Neuronal stem cell (in vitro differentiated cells): Measurements from ENCODE around the gene RASGRF1.

Experiments
- DNase-seq: peaks from one replicate; pipeline ENCODE4 v3.0.0-alpha.2; 2013; ENCODE audit warnings: low spot score
- H2AFZ ChIP-seq: one replicate; pipeline ENCODE4 v1.6.1; 2013; ENCODE audit warnings: mild to moderate bottlenecking, low read length, inconsistent platforms
- H2AK5ac ChIP-seq: 2 replicates; pipeline ENCODE4 v1.6.1; 2013; ENCODE audit warnings: low read depth, mild to moderate bottlenecking, inconsistent platforms, low read length, moderate library complexity, mixed read lengths
- H2BK120ac ChIP-seq: 2 replicates; pipeline ENCODE4 v1.6.1; 2013; ENCODE audit warnings: low read depth, mild to moderate bottlenecking, inconsistent platforms, low read length, moderate library complexity, mixed read lengths
- H2BK12ac ChIP-seq: one replicate; pipeline ENCODE4 v1.6.1; 2013; ENCODE audit warnings: low read length, inconsistent platforms
- H2BK15ac ChIP-seq: 2 replicates; pipeline ENCODE4 v1.6.1; 2013; ENCODE audit warnings: mild to moderate bottlenecking, low read length, inconsistent platforms, mixed read lengths
- H2BK5ac ChIP-seq: one replicate; pipeline ENCODE4 v1.6.1; 2013; ENCODE audit warnings: inconsistent platforms, mild to moderate bottlenecking, low read length, moderate library complexity
- H3K14ac ChIP-seq: one replicate; pipeline ENCODE4 v1.6.1; 2013; ENCODE audit warnings: low read length, inconsistent platforms
- H3K18ac ChIP-seq: 2 replicates; pipeline ENCODE4 v1.6.1; 2013; ENCODE audit warnings: low read length, inconsistent platforms
- H3K23ac ChIP-seq: 2 replicates; pipeline ENCODE4 v1.6.1; 2013; ENCODE audit warnings: low read depth, mild to moderate bottlenecking, mixed read lengths, low read length, inconsistent platforms; ENCODE audit not compliant: poor library complexity
- H3K27ac ChIP-seq: replicated peaks from 3 replicates; pipeline ENCODE4 v1.5.1; 2013; ENCODE audit warnings: low read length, inconsistent platforms
- H3K27me3 ChIP-seq, 3 experiments: 2 replicates each; pipeline ENCODE4 v1.6.1; 2013; ENCODE audit warnings: low read length in 3 of 3, mild to moderate bottlenecking in 2 of 3, inconsistent platforms in 1 of 3, low read depth in 1 of 3, mixed read lengths in 1 of 3, moderate library complexity in 1 of 3; ENCODE audit not compliant: control insufficient read depth in 3 of 3, insufficient read depth in 3 of 3
- H3K36me3 ChIP-seq, 2 donors: replicated peaks in 1 of 2; 2 replicates each; pipeline ENCODE4 v1.6.1; 2013; ENCODE audit warnings: low read length in 2 of 2; ENCODE audit not compliant: control insufficient read depth in 2 of 2, insufficient read depth in 2 of 2
- H3K4ac ChIP-seq: 2 replicates; pipeline ENCODE4 v1.6.1; 2013; ENCODE audit warnings: inconsistent platforms, mild to moderate bottlenecking, low read length, moderate library complexity
- H3K4me1 ChIP-seq, 2 donors: 1 replicate in 1 of 2; 2 replicates in 1 of 2; pipeline ENCODE4 v1.6.1; 2013; ENCODE audit warnings: low read length in 2 of 2, low read depth in 1 of 2; ENCODE audit not compliant: control insufficient read depth in 2 of 2, insufficient read depth in 1 of 2
- H3K4me2 ChIP-seq: one replicate; pipeline ENCODE4 v1.6.1; 2013; ENCODE audit warnings: mild to moderate bottlenecking, low read length, inconsistent platforms; ENCODE audit not compliant: insufficient read depth, poor library complexity, severe bottlenecking
- H3K4me3 ChIP-seq, 2 donors: 2 replicates each; pipeline ENCODE4 v1.5.1; 2013; ENCODE audit warnings: low read length in 2 of 2, mild to moderate bottlenecking in 2 of 2, inconsistent platforms in 1 of 2, moderate library complexity in 1 of 2
- H3K79me1 ChIP-seq: one replicate; pipeline ENCODE4 v1.6.1; 2013; ENCODE audit warnings: low read depth, mild to moderate bottlenecking, inconsistent platforms, low read length, moderate library complexity
- H3K9ac ChIP-seq: one replicate; pipeline ENCODE4 v1.6.1; 2013; ENCODE audit warnings: mild to moderate bottlenecking, low read depth, low read length, inconsistent platforms; ENCODE audit not compliant: poor library complexity
- H3K9me3 ChIP-seq, 2 donors: replicated peaks in 1 of 2; 2 replicates each; pipeline versions ENCODE3 to v1.6.1; 2013; ENCODE audit warnings: low read length in 2 of 2, mild to moderate bottlenecking in 2 of 2, inconsistent platforms in 1 of 2, low read depth in 1 of 2, mixed read lengths in 1 of 2, moderate library complexity in 1 of 2; ENCODE audit not compliant: control insufficient read depth in 2 of 2, insufficient read depth in 1 of 2
- H4K8ac ChIP-seq: one replicate; pipeline ENCODE4 v1.6.1; 2013; ENCODE audit warnings: low read depth, mild to moderate bottlenecking, inconsistent platforms, low read length, moderate library complexity
- H4K91ac ChIP-seq: one replicate; pipeline ENCODE4 v1.6.1; 2013; ENCODE audit warnings: low read length, low read depth, mild to moderate bottlenecking, inconsistent platforms; ENCODE audit not compliant: poor library complexity
- WGBS, 2 donors: extraction: QIAGEN DNeasy Blood & Tissue Kit; methylation state at CpG; one replicate each; pipeline ENCODE4 v1.1.7; 2013; ENCODE audit warnings: missing lambda C conversion rate in 2 of 2, mixed read lengths in 1 of 2; ENCODE audit not compliant: insufficient read length in 2 of 2, insufficient replicate concordance in 1 of 2; ENCODE audit errors: extremely low coverage in 2 of 2; 5-methylcytosine and 5-hydroxymethylcytosine counted together

RASGRF1 gene

DNA sequence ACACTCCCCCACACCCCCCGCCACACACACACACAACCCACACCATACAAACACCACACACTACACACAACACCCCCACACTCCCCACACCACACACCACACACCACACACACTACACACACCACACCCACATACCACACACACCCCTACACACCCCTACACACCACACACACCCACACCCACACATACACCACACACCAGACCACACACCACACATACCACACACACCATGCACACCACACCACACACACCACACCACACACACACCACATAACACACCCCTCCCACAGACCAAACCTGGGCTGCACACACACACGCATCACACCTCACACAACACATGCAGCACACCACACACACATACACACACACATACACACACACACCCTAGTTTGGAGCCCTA is 1.8 kb upstream of the RASGRF1 start:
- Histone ChIP-seq H3K4ac (no peak overlapping the region), H3K27ac (no peak overlapping the region), H2AK5ac (no peak overlapping the region), H3K23ac (peak overlapping the region; percentile 70), H3K36me3 (no peaks in the 10 kb centered on the region), H4K91ac (no peak overlapping the region), H2BK120ac (no peak overlapping the region), H3K14ac (peak overlapping the region; percentile 98), H2AFZ (no peak overlapping the region), H3K9ac (peak overlapping the region; percentile 70), H3K27me3 (peaks cover 27 to 87% (median 54%) of the 10 kb centered on the region in 3 experiments), H4K8ac (no peak overlapping the region), H3K4me2 (no peak overlapping the region), H2BK15ac (no peak overlapping the region), H3K18ac (no peak overlapping the region), H3K4me1 (peaks cover 0 to 3% of the 10 kb centered on the region in 2 donors), H3K79me1 (no peaks in the 10 kb centered on the region), H3K4me3 (peak overlapping the region in 1 of 2 donors; percentile 27), H2BK12ac (no peak overlapping the region), H3K9me3 (peaks cover 0 to 2% of the 10 kb centered on the region in 2 donors), H2BK5ac (no peak overlapping the region)
- DNase-seq, result no peak
- WGBS, 2 donors, result no CpG with 5 or more reads among the region's 2 CpGs

DNA sequence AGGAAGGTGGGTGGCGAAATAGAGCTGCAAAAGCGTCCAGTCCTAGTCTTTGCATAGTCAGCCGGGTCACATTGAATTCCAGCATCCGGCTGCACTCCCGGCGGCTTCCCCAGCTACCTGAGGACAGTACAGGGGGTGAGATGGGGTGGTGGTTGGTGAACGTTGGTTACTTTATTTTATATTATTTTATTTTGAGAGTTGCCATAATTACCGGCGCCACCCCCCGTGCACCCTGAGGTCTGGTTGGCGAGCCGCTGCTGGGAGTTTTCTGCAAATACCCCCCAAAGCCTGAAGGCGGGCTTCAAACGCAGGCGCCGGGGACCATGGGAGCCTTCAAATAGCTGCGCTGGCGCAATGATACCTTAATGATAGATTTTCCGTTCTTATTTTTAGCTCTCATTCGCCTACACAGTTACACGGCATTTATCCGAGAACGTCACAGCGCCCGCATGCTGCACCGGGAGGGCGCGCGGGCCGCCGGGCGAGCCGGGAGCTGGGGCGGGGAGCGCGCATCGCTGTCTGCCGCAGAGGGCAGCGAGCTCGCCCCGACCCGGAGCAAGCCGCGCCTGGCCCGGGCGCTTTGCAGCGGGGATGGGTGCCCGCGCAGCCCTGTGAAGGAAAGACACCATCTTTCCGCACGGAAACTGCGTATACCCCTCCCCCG is 756 bp upstream of the RASGRF1 start:
- Histone ChIP-seq H2AK5ac (no peak overlapping the region), H3K4ac (no peak overlapping the region), H2AFZ (peak overlapping the region; percentile 35), H2BK12ac (no peak overlapping the region), H3K9me3 (peaks cover 0 to 6% of the 10 kb centered on the region in 2 donors), H3K23ac (peak overlapping the region; percentile 70), H3K4me2 (peak overlapping the region; percentile 79), H3K4me1 (peaks cover 0 to 3% of the 10 kb centered on the region in 2 donors), H2BK120ac (no peak overlapping the region), H3K79me1 (no peaks in the 10 kb centered on the region), H3K9ac (peak overlapping the region; percentile 72), H3K4me3 (peak overlapping the region in 1 of 2 donors; percentile 65), H4K91ac (no peak overlapping the region), H2BK5ac (no peak overlapping the region), H3K18ac (no peak overlapping the region), H2BK15ac (no peak overlapping the region), H3K27ac (no peak overlapping the region), H3K14ac (no peak overlapping the region), H4K8ac (no peak overlapping the region), H3K36me3 (no peaks in the 10 kb centered on the region), H3K27me3 (peaks cover 27 to 90% (median 55%) of the 10 kb centered on the region in 3 experiments)
- no CpG with 5 or more reads among the region's 53 CpGs for WGBS, 2 donors
- DNase-seq, result peak; percentile 29

DNA sequence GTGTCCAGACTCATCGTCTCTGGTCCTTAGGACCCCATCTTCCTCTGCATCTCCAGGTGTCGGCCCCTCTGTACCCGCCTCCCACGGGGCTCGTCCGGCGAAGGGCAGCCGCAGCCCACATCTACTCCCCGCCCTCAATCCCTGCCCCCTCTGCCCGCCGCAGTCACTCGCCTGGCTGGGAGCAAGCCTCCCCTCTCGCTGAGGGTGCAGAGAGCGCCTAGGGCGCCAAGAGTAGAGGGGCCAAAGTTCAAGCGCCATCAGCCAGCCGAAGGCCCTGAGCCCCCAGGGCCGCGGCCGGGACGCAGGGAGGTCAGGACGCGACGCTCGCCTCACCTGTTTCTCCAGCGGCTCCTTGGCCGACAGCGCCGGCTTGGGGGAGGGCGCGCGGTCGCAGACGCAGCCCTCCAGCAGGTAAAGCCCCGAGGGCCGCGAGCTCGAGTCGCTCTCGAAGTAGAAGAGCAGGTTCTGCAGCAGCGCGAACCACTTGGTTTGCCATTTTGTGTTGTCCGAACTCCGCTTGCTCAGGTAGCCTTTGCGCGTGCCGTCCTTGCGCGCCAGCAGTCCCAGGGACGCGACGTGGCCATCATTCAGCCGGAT is 592 bp downstream of the RASGRF1 start:
- Histone ChIP-seq H3K14ac (no peak overlapping the region), H3K79me1 (no peaks in the 10 kb centered on the region), H4K8ac (no peak overlapping the region), H3K23ac (peak overlapping the region; percentile 94), H3K9me3 (peaks cover 0 to 6% of the 10 kb centered on the region in 2 donors), H2AK5ac (no peak overlapping the region), H2BK15ac (no peak overlapping the region), H3K4me2 (peak overlapping the region; percentile 79), H2BK120ac (peak overlapping the region; percentile 20), H3K9ac (peak overlapping the region; percentile 61), H2AFZ (peak overlapping the region; percentile 56), H3K4ac (no peak overlapping the region), H2BK5ac (no peak overlapping the region), H3K27me3 (peaks cover 27 to 93% (median 55%) of the 10 kb centered on the region in 3 experiments), H3K4me1 (peaks cover 0 to 3% of the 10 kb centered on the region in 2 donors), H3K4me3 (peak overlapping the region in 1 of 2 donors; percentile 17), H4K91ac (no peak overlapping the region), H2BK12ac (no peak overlapping the region), H3K18ac (peak overlapping the region; percentile 71), H3K36me3 (no peaks in the 10 kb centered on the region), H3K27ac (no peak overlapping the region)
- DNase-seq, result peak; percentile 15
- WGBS, 2 donors, result no CpG with 5 or more reads among the region's 53 CpGs

DNA sequence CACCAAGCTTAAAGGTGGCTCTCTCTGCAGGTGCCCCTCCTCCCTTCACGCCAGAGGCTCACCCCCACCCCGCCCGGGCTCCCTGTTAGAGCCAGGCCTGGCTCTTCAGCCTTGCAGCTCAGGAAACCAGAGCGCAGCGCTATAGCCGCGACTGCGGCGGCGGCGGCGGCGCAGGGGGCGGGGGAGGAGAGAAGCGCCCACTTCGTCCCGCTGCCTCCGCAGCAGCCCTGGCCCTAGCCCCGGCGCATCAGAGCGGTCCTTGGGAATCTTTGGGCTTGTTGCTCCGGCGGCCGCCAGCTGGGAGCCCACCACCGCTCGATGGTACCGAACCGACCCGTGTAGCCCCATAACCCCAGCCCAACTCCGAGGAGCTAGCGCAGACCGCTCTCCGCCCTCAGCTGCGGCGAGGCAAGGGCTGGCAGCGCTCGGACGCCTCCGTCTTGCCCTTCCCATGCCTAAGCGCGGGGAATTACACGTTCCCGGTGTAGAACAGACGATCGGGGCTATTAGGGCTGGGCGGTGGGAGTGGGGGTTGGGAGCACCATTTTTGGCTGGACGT is 1.2 kb downstream of the RASGRF1 start:
- Histone ChIP-seq H3K36me3 (no peaks in the 10 kb centered on the region), H2BK12ac (no peak overlapping the region), H3K23ac (no peak overlapping the region), H3K4me1 (peaks cover 0 to 3% of the 10 kb centered on the region in 2 donors), H4K91ac (no peak overlapping the region), H3K14ac (no peak overlapping the region), H2AK5ac (no peak overlapping the region), H3K4ac (no peak overlapping the region), H3K79me1 (no peaks in the 10 kb centered on the region), H2BK5ac (no peak overlapping the region), H3K27ac (no peak overlapping the region), H3K4me3 (peak overlapping the region in 1 of 2 donors; percentile 17), H2AFZ (peak overlapping the region; percentile 43), H3K9ac (no peak overlapping the region), H2BK120ac (no peak overlapping the region), H4K8ac (no peak overlapping the region), H2BK15ac (no peak overlapping the region), H3K27me3 (peaks cover 27 to 94% (median 55%) of the 10 kb centered on the region in 3 experiments), H3K9me3 (peaks cover 0 to 6% of the 10 kb centered on the region in 2 donors), H3K4me2 (peak overlapping the region; percentile 79), H3K18ac (no peak overlapping the region)
- no CpG with 5 or more reads among the region's 47 CpGs for WGBS, 2 donors
- DNase-seq, result peak; percentile 48
